Subcutaneous abdominal adipose tissue (tissue), 5 donors: ENCODE results near the gene CFAP221.

Experiments used
- H3K27ac ChIP-seq: one replicate; pipeline ENCODE4 v1.7.0; 2013; ENCODE audit warnings: low read depth, mild to moderate bottlenecking, inconsistent platforms, low read length, moderate library complexity
- H3K27me3 ChIP-seq, 5 donors: one replicate each; pipeline ENCODE4 v1.7.0; 2013; ENCODE audit warnings: low read length in 5 of 5, inconsistent platforms in 1 of 5; ENCODE audit not compliant: control insufficient read depth in 5 of 5, insufficient read depth in 4 of 5
- H3K36me3 ChIP-seq, 5 donors: one replicate each; pipeline ENCODE4 v1.7.0; 2013; ENCODE audit warnings: low read length in 5 of 5; ENCODE audit not compliant: control insufficient read depth in 5 of 5, insufficient read depth in 5 of 5
- H3K4me1 ChIP-seq, 5 donors: one replicate each; pipeline ENCODE4 v1.7.0; 2013; ENCODE audit warnings: low read length in 5 of 5, mild to moderate bottlenecking in 3 of 5, moderate library complexity in 1 of 5; ENCODE audit not compliant: control insufficient read depth in 5 of 5, insufficient read depth in 5 of 5
- H3K4me3 ChIP-seq, 5 donors: one replicate each; pipeline ENCODE4 v1.7.0; 2013; ENCODE audit warnings: low read length in 5 of 5, low read depth in 1 of 5
- H3K9ac ChIP-seq, 5 donors: one replicate each; pipeline ENCODE4 v1.7.0; 2013; ENCODE audit warnings: low read length in 5 of 5, mild to moderate bottlenecking in 4 of 5, moderate library complexity in 3 of 5
- H3K9me3 ChIP-seq, 5 donors: one replicate each; pipeline ENCODE4 v1.7.0; 2013; ENCODE audit warnings: low read length in 5 of 5; ENCODE audit not compliant: control insufficient read depth in 5 of 5
- donor health status: healthy.
- donor health status: healthy.
- donor health status: healthy.
- donor health status: healthy.
- donor health status: healthy.

The CFAP221 gene

GRCh38 chr2:119580550-119581072, 36.4 kb downstream of the CFAP221 start:
- H3K9ac ChIP-seq = no peak overlapping the region
- H3K27ac ChIP-seq = no peak overlapping the region
- peaks cover 0 to 10% (median 7%) of the 10 kb centered on the region in 5 donors for H3K9me3 ChIP-seq
- no peaks in the 10 kb centered on the region for H3K27me3 ChIP-seq
- no peaks in the 10 kb centered on the region for H3K36me3 ChIP-seq
- H3K4me3 ChIP-seq = no peak overlapping the region
- H3K4me1 ChIP-seq = no peaks in the 10 kb centered on the region

DNA sequence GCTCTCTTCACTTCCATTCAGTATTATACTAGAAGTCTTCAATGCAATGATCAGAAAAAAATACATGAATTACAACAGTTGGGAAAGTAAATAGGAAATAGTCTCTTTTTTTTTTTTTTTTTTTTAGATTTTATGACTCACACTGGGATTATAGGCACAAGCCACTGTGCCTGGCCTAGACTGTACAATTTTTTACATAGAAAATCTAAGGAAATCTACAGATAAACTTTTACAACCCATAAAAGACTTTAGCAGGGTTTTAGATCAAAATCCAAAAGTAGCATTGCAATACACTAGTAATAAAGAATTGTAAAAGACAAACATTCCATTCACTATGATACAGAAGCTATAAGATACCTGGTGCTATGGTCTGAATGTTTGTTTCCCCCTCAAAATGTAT, 39.0 kb downstream of the CFAP221 start:
- no peak overlapping the region for H3K9ac ChIP-seq
- H3K4me1 ChIP-seq = peaks cover 0 to 8% (median 6%) of the 10 kb centered on the region in 5 donors
- no peaks in the 10 kb centered on the region for H3K27me3 ChIP-seq
- H3K36me3 ChIP-seq = no peaks in the 10 kb centered on the region
- H3K27ac ChIP-seq = no peak overlapping the region
- peaks cover 0 to 5% (median 0%) of the 10 kb centered on the region in 5 donors for H3K9me3 ChIP-seq
- H3K4me3 ChIP-seq = no peak overlapping the region

DNA sequence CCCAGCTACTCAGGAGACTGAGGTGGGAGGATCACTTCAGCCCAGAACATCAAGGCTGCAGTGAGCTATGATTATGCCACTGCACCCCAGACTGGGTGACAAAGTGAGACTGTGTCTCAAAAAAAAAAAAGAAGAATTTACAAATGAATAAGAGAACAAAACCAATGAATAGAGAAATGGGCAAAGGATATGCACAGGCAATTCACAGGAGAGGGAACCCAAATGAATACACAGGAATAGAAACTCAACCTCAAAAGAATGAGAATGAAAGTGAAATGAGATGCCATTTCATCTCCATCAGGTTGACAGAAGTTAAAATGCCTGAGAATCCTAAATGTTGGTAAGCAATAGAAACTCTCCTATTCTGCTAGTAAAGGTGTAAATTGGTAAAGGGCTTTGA, 40.2 kb downstream of the CFAP221 start:
- Histone ChIP-seq H3K4me3 (no peak overlapping the region), H3K27ac (no peak overlapping the region), H3K4me1 (peaks cover 0 to 8% (median 6%) of the 10 kb centered on the region in 5 donors), H3K36me3 (no peaks in the 10 kb centered on the region), H3K9me3 (peaks cover 0 to 5% (median 0%) of the 10 kb centered on the region in 5 donors), H3K9ac (no peak overlapping the region), H3K27me3 (no peaks in the 10 kb centered on the region)

DNA sequence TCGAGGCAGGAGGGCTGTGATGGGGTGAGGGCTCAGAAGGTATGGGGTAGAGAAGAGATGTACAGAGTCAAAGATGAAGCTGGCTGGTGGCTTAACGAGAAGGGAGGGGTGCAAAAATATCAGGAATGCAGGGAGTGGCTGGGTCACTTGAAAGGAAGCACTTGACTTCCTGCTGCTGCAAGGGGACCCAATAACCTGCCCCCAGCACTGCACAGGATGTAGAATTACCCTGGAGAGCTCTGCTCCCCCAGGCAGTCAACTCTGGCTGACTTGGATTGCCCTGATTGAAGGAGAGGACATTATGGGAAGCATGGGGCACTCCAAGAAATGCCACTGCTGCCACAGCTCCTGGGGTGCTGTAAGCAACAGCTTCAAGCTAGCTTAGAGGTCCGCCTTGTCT, 41.8 kb downstream of the CFAP221 start:
- peaks cover 0 to 5% (median 0%) of the 10 kb centered on the region in 5 donors for H3K9me3 ChIP-seq
- no peaks in the 10 kb centered on the region for H3K36me3 ChIP-seq
- H3K9ac ChIP-seq = no peak overlapping the region
- H3K4me1 ChIP-seq = peaks cover 0 to 8% (median 6%) of the 10 kb centered on the region in 5 donors
- H3K27me3 ChIP-seq = no peaks in the 10 kb centered on the region
- H3K4me3 ChIP-seq = no peak overlapping the region
- no peak overlapping the region for H3K27ac ChIP-seq

GRCh38 chr2:119590873-119591272, 46.6 kb downstream of the CFAP221 start:
- Histone ChIP-seq H3K4me3 (no peak overlapping the region), H3K4me1 (peaks cover 0 to 8% (median 6%) of the 10 kb centered on the region in 5 donors), H3K27ac (no peak overlapping the region), H3K9ac (no peak overlapping the region), H3K27me3 (peaks cover 0 to 3% (median 0%) of the 10 kb centered on the region in 5 donors), H3K36me3 (no peaks in the 10 kb centered on the region), H3K9me3 (no peaks in the 10 kb centered on the region)

DNA sequence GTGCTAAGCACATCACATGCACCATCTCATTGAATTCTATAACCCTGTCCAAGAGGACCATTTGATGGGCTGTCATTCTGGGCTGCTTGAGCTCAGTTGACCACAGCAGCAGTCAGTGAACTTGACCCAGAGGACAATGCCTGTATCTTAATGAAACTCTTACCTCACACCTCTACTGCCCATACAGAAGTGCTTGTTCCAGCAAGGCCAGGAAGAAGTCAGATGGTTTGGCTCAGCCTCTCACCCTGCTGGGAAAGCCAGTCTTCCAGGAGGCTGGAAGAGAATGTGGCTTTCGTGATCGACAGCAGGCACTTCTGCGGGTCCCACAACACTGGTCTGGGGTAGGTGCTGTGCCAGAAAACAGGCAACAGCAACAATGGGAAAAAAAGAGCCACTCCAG, 47.3 kb downstream of the CFAP221 start:
- Histone ChIP-seq H3K27ac (no peak overlapping the region), H3K4me3 (no peak overlapping the region), H3K4me1 (peaks cover 0 to 5% (median 0%) of the 10 kb centered on the region in 5 donors), H3K27me3 (peaks cover 0 to 3% (median 0%) of the 10 kb centered on the region in 5 donors), H3K9ac (no peak overlapping the region), H3K36me3 (no peaks in the 10 kb centered on the region), H3K9me3 (no peaks in the 10 kb centered on the region)

DNA sequence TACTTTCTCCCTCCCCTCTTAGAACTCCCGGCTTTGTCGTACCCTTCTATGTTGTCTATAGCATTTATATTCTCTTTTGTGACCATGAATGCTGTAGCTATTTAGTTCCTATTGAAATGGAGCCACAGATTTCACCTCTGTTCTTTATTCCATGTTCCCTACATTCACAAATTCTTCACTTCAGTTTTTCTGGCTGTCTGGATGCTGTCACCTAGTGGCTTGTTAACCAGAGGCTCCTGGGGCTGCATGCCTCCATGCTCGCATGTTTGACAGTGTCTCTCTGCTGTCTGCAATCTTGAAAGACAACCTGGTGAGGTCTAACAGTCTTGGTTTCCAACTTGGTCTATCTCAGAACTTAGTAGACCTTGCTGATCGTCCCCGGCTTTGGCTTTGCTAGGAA, 48.2 kb downstream of the CFAP221 start:
- Histone ChIP-seq H3K9me3 (no peaks in the 10 kb centered on the region), H3K4me3 (no peak overlapping the region), H3K36me3 (no peaks in the 10 kb centered on the region), H3K27me3 (peaks cover 0 to 3% (median 0%) of the 10 kb centered on the region in 5 donors), H3K9ac (no peak overlapping the region), H3K4me1 (no peaks in the 10 kb centered on the region), H3K27ac (no peak overlapping the region)

DNA sequence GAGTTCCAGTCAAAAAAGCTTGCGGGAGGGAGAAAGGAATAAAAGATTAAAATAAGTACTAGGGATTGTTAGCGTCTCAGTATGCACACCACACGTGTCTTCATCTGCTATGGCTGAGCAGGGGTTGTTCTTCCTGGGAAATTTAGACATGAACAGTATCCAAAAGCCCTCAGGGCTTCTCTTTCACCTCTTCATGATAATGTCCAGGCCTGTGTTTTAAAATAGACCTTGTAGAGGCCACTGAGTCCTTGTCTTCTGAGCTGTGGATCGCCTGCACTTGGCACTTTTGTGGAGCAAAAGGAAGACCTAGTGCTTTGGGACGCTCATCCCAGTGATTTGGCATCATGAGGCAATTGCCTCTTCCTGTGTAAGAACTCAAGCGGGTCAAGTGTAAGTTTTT, 52.4 kb downstream of the CFAP221 start:
- no peak overlapping the region for H3K9ac ChIP-seq
- H3K4me3 ChIP-seq = no peak overlapping the region
- no peaks in the 10 kb centered on the region for H3K4me1 ChIP-seq
- no peak overlapping the region for H3K27ac ChIP-seq
- peaks cover 0 to 3% (median 0%) of the 10 kb centered on the region in 5 donors for H3K27me3 ChIP-seq
- no peaks in the 10 kb centered on the region for H3K36me3 ChIP-seq
- H3K9me3 ChIP-seq = no peaks in the 10 kb centered on the region

DNA sequence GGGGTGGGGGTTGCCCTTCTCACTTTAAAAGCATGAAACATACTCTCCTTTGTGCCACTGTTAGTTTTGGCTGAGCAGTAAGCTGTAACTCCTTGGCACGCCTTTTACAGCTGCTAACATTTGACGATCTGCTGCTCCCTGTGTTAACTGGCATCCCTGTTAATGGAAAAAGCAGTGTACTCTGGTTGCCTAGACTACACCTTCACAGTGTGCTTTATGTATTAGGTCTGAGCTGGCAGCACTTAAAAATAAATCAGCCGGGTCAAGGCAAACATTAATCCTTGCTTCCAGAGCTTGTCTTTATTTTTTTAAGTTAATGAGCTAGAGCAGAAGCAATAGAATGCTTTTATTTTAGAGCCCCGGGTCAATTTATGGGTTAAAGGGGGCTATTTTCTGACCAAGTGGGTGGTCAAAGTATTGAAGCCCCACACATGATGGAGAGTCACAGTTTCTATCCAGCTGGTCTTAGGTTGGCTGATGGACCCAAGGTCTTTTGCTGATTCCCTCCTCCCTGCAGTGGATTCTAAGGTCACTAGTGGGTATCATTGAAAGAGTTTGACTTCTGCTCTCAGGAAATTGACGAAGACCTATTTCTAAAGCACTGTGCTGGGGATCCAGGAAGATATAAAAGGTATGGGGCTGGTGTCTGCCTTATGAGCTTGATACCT, 54.5 kb downstream of the CFAP221 start:
- H3K9me3 ChIP-seq = no peaks in the 10 kb centered on the region
- H3K27ac ChIP-seq = no peak overlapping the region
- no peaks in the 10 kb centered on the region for H3K4me1 ChIP-seq

DNA sequence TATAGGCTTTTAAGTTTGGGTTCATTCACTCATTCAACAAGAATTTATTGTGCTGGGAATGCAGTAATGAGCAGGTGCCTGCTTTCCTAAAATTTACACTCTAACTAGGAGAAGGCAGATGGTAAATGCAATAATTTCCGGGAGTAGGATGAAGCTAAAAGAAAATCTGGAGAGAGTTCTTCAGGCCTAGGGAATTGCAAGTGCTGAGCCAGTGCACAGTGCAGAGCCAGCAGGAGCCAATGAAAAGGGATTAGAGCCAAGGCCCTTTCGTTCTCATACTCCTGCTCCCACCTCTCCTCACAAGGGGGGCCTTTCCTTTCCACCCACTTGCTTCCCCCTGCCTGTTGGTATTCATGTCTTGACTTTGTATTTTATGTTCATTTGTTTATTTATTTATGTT, 55.1 kb downstream of the CFAP221 start:
- Histone ChIP-seq H3K27ac (no peak overlapping the region), H3K9me3 (no peaks in the 10 kb centered on the region), H3K9ac (no peak overlapping the region), H3K4me3 (no peak overlapping the region), H3K4me1 (no peaks in the 10 kb centered on the region), H3K27me3 (peaks cover 0 to 3% (median 0%) of the 10 kb centered on the region in 5 donors), H3K36me3 (no peaks in the 10 kb centered on the region)

More for the DNA sequence above, 54.5 kb downstream of the CFAP221 start:
- Histone ChIP-seq H3K9ac (no peak overlapping the region), H3K36me3 (no peaks in the 10 kb centered on the region), H3K4me3 (no peak overlapping the region), H3K27me3 (peaks cover 0 to 3% (median 0%) of the 10 kb centered on the region in 5 donors)
